Stimulated activated CD8-positive, alpha-beta memory T cell treated with anti-CD3 and anti-CD28 coated beads, Interleukin-12 subunit alpha, Interleukin-12 subunit beta, amount 100 ng/mL, for 24 hours (primary cell): Measurements from ENCODE around the gene TMBIM1.

Source experiments
- DNase-seq: peaks from one replicate; pipeline ENCODE4 v3.0.0-alpha.2; 2020; ENCODE audit errors: extremely low read depth

TMBIM1 gene

DNA sequence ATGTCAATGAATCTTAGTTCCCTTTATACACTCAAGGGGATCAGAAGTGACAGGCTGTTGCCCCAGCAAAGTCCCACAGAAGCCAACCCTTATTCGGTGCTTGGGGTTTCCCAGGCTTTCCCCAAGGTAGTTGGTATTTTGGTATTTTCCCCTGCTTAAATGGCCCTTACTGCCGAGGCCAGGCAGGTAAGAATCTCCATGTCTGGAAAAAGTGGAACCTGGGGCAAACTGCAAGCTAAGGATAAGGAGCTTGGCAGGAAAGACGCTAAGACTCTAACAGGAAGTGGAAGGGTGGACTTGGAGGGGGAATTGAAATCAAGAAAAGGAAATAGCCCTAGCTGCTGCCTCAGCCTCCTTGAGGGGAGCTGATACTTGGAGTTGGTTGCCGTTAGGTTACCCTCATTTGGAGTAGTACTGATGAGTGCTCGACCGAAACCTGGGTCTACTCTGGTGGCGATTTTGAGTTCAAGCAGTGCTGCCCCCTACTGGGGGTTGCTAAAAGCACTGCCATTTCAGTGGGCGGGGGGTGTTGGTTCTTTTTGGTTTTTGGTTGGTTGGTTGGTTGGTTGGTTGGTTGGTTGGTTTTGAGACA lies 34.8 kb downstream of the TMBIM1 start:
- DNase-seq = no peak

- DNase-seq = no peak
Observed at GRCh38 chr2:218256612-218257350, 35.5 kb downstream of the TMBIM1 start.

DNA sequence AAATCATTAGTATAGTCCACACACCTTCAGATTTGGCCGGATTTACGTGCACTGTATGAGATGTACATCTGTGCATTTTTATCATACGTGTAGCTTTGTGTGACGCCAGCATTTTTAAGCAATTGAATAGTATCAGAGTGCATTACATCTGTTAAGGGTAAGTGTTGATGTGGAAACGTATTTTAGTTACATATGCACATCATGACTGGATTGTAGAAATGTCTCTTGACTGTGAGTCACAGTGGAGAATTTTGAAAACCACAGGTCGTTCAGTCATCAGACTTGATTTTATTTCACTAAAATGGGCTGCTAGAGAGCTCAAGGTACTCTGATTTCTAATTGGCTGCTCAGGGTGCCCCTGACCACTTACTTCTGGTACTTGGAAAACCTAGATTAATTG lies 36.9 kb downstream of the TMBIM1 start:
- no peak for DNase-seq

- no peak for DNase-seq
Observed at GRCh38 chr2:218253232-218253625, 39.1 kb downstream of the TMBIM1 start.

- DNase-seq = no peak
Observed at GRCh38 chr2:218252509-218253231, 39.6 kb downstream of the TMBIM1 start.

DNA sequence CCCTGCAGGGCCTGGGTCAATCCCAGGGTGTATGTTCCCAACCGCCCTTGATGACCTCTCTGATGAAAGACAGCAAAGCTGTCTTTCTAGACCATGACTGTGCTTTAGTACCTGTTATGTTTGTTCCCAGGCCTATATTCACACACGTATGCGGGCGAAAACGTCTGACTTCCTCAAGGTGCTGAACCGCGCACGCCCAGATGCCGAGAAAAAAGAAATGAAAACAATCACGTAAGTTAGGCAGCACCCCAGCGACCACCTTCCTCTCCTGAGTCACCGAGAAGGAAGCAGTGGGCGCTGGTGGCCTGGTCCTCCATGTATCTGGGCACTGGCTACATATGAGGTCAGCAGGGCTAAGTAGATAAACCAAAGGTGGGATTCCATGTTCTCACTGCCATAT lies 42.6 kb downstream of the TMBIM1 start:
- DNase-seq = no peak

GRCh38 chr2:218245214-218245613 lies 47.1 kb downstream of the TMBIM1 start:
- no peak for DNase-seq

DNA sequence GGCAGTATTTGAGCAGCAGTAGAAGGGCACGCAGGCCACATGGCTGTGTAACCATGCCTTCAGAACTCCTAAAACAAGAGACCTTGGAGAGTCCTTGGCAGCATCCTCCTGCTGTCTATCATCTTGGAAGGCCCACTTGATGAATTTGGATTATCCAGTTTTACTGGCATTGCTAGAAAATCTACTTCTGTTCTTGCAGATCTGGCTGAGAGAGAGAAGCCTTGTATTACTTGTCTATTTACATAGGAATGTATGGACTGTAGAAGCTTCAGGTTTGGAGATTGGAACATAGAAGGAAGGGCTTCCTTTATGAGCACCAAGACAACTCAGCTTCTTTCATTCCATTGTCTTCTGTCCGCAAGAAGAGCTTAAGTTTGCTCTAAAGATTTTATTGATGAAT lies 47.6 kb downstream of the TMBIM1 start:
- no peak for DNase-seq

DNA sequence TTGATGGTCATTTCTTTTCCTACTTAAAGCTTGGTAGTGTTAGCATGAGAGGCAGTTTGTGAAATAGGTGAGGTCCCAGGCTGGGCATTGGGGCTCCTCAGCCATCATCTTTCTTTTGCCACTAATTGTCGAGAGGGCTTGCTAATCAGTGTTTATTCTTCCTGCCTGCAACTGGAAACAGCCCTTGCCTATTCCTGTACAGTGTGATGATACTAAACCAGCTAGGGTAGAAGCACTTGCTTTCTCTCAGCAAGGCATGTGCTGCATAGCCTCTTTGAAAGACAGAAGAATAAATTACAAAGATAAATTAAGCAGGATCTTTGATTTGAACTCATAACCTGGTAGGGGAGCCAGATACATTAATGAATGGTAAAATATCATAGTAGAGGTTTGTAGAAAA lies 48.1 kb downstream of the TMBIM1 start:
- DNase-seq = no peak

DNA sequence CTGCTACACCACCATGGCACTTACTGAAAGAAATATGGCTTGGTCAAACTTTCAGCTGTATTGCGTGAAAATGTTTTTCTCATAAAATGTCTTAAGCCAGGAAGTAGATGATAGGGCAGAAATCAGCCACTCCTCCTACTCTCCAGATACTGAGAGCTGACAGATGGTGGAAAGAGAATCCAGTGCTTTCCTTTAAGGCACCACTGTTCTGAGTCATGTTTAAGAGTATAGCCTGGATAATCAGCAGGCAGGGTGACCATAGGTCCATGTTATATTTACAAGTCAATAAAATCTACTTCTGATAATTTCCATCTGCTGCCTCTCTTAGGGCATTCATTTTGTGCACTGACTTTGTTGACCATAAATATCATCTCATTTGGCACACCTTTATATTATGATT lies 53.4 kb downstream of the TMBIM1 start:
- DNase-seq = no peak

GRCh38 chr2:218236829-218237228 lies 55.5 kb downstream of the TMBIM1 start:
- no peak for DNase-seq

DNA sequence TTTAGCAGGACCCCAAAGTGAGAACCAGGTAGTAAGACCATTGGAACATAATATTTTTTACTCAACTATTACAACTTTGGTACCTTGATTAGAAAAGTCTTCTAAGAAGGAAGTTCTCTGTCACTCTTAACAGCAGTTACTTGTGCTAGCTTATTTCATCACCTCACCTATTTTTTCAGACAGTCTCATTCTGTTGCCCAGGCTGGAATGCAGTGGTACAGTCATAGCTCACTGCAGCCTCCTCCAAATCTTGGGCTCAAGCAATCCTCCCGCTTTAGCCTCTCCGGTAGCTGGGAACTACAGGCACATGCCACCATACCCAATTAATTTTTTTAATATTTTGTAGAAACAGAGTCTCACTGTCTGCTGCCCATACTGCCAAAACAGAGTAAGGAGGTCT lies 57.3 kb downstream of the TMBIM1 start:
- DNase-seq = no peak

DNA sequence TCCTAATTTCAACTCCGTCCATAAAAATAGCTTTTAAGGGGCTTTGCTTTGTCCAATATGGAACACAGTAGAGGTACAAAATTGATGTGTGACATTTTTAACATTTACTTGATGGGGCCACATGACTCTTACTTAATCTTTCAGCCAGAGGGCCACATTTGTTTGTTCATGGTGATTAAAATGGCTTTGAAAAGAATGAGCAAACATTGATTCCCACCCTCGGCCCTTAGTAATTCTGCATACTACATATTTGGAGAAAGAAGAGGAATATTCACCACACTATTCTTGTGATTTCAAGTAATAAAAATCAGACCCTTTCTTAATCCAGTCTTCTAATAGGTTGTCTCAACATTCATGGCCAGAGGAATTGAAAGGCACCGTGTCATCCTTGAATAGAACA lies 57.8 kb downstream of the TMBIM1 start:
- no peak for DNase-seq

GRCh38 chr2:218233543-218233942 lies 58.8 kb downstream of the TMBIM1 start:
- DNase-seq = no peak

- DNase-seq = no peak
Observed at GRCh38 chr2:218230882-218231281, 61.4 kb downstream of the TMBIM1 start.

- no peak for DNase-seq
Observed at GRCh38 chr2:218229851-218230250, 62.5 kb downstream of the TMBIM1 start.

GRCh38 chr2:218229239-218229638 lies 63.1 kb downstream of the TMBIM1 start:
- no peak for DNase-seq

DNA sequence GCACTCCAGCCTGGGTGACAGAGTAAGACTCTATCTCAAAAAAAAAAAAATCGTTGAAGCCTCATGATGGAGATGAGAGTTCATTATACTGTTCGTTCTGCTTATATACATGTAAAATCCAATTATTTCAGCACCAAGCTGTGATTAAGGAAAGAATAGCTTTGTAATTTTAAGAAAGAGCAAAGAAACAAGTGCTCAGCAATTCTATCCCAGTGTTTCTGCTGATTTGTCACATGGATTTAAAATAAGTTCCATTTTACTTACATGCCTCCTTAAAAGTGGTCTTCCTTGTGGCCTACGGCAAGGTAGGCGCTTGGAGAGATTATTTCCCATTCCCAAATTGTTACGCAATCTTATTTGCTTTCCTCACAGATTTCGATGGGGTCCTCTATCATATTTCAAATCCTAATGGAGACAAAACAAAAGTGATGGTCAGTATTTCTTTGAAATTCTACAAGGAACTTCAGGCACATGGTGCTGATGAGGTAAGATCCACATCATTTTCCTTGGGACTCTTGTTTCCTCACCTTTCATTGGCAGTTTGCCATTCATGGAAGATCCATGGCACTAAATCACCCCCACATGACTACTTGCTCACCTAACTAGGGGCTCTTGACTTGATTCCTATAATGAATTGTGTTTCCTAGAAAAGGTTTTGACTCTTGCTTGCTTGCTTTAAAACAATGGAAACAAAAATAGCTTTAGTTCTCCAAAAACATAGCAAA lies 63.8 kb downstream of the TMBIM1 start:
- DNase-seq = no peak

- no peak for DNase-seq
Observed at GRCh38 chr2:218226903-218227302, 65.4 kb downstream of the TMBIM1 start.
